Skeletal muscle satellite cell (primary cell): ENCODE measurements around the gene MTUS2. TPM values are rescaled to one million over a fixed set of nuclear protein-coding genes. Genes with fewer than 3 reads are reported as not detected.

Experiments
- small RNA-seq: library from RNA; depleted of rRNA; stranded (forward); fragments of <200 nt; gene quantifications from one replicate; pipeline ENCODE3, GENCODE V24; 2012

MTUS2 gene

Small RNA genes lying within 50 kb of the gene (small RNA-seq; reads per million reads assigned to genes)
- gene AL359741.1: not detected
